GM23338 (cell line): ENCODE data around the gene CNRIP1. TPM values are rescaled to one million over a fixed set of nuclear protein-coding genes. Genes with fewer than 3 reads are reported as not detected.

Experiments
- ATAC-seq: fragments of 200-7000 bp; cut with Tn5 transposase; 3 replicates; pipeline ENCODE4 v1.9.1; 2020
- DNase-seq: peaks from one replicate; pipeline ENCODE4 v3.0.0-alpha.2; 2015; ENCODE audit warnings: low spot score
- H2AFZ ChIP-seq: fragments of 200-600 bp; sonication (generic); 2 replicates; pipeline ENCODE4 v1.8.0; 2016; ENCODE audit warnings: antibody characterized with exemption, mild to moderate bottlenecking, moderate library complexity
- H3F3A ChIP-seq: fragments of 200-600 bp; sonication (generic); replicated peaks from 2 replicates; pipeline ENCODE4 v1.8.0; 2017; ENCODE audit warnings: antibody characterized with exemption, mixed run types, low read depth
- H3K27ac ChIP-seq: fragments of 200-600 bp; sonication (generic); 2 replicates; pipeline ENCODE4 v1.6.1; 2016; ENCODE audit warnings: low read depth
- H3K27me3 ChIP-seq: fragments of 200-600 bp; sonication (generic); 2 replicates; pipeline ENCODE4 v1.8.0; 2016; ENCODE audit warnings: mild to moderate bottlenecking, mixed run types, moderate library complexity; ENCODE audit not compliant: insufficient read depth
- H3K36me3 ChIP-seq: fragments of 200-600 bp; sonication (generic); 2 replicates; pipeline ENCODE4 v1.8.0; 2016; ENCODE audit warnings: mild to moderate bottlenecking; ENCODE audit not compliant: insufficient read depth
- H3K4me1 ChIP-seq: fragments of 200-600 bp; sonication (generic); 2 replicates; pipeline ENCODE4 v1.8.0; 2016; ENCODE audit warnings: mild to moderate bottlenecking, moderate library complexity; ENCODE audit not compliant: insufficient read depth
- H3K4me2 ChIP-seq: fragments of 200-600 bp; sonication (generic); 2 replicates; pipeline ENCODE4 v1.7.1; 2017; ENCODE audit warnings: mixed run types
- H3K4me3 ChIP-seq: fragments of 200-600 bp; sonication (generic); 2 replicates; pipeline ENCODE4 v1.6.1; 2016; ENCODE audit warnings: mixed run types
- H3K79me2 ChIP-seq: fragments of 200-600 bp; sonication (generic); replicated peaks from 2 replicates; pipeline ENCODE4 v1.8.0; 2017; ENCODE audit warnings: mild to moderate bottlenecking; ENCODE audit not compliant: insufficient read depth
- H3K9me2 ChIP-seq: fragments of 200-600 bp; sonication (generic); 2 replicates; pipeline ENCODE4 v1.8.0; 2017; ENCODE audit not compliant: insufficient read depth
- H4K20me1 ChIP-seq: fragments of 200-600 bp; sonication (generic); replicated peaks from 2 replicates; pipeline ENCODE4 v1.8.0; 2017; ENCODE audit warnings: mild to moderate bottlenecking; ENCODE audit not compliant: insufficient read depth
- H3K27ac Mint-ChIP-seq: 2 replicates; pipeline ENCODE4 v1.8.0; 2020; ENCODE audit warnings: inconsistent platforms, mild to moderate bottlenecking, moderate library complexity, mixed read lengths
- H3K27me3 Mint-ChIP-seq: 3 replicates; pipeline ENCODE4 v1.8.0; 2022; ENCODE audit warnings: low read depth, mild to moderate bottlenecking, moderate library complexity, mixed read lengths, inconsistent platforms; ENCODE audit not compliant: insufficient read depth, poor library complexity
- H3K36me3 Mint-ChIP-seq: 3 replicates; pipeline ENCODE4 v1.8.0; 2021; ENCODE audit warnings: low read depth, mild to moderate bottlenecking, inconsistent platforms, moderate library complexity, mixed read lengths
- H3K4me1 Mint-ChIP-seq: 3 replicates; pipeline ENCODE4 v1.8.0; 2020; ENCODE audit warnings: mild to moderate bottlenecking, inconsistent platforms, mixed read lengths
- H3K4me3 Mint-ChIP-seq: 3 replicates; pipeline ENCODE4 v1.8.0; 2021; ENCODE audit warnings: moderate library complexity, mild to moderate bottlenecking, inconsistent platforms, mixed read lengths
- H3K9me3 Mint-ChIP-seq: 3 replicates; pipeline ENCODE4 v1.8.0; 2020; ENCODE audit warnings: moderate library complexity, mild to moderate bottlenecking, inconsistent platforms, mixed read lengths
- CREB1 ChIP-seq: fragments of 250-450 bp; sonication (Bioruptor Pico); IDR thresholded peaks from 2 replicates; pipeline ENCODE4 v1.5.0; 2020; ENCODE audit warnings: low read depth, mild to moderate bottlenecking, moderate library complexity
- EZH2 ChIP-seq: fragments of 200-600 bp; sonication (generic); IDR thresholded peaks from one replicate; pipeline ENCODE4 v1.8.0; 2017; ENCODE audit warnings: antibody characterized with exemption, mild to moderate bottlenecking, low read depth; ENCODE audit not compliant: unreplicated experiment
- EZH2phosphoT487 ChIP-seq: fragments of 200-600 bp; sonication (generic); IDR thresholded peaks from one replicate; pipeline ENCODE4 v1.8.1; 2018; ENCODE audit warnings: antibody characterized with exemption; ENCODE audit not compliant: unreplicated experiment
- JUNB ChIP-seq: IDR thresholded peaks from one replicate; pipeline ENCODE4 v1.6.1; 2016; ENCODE audit warnings: antibody characterized with exemption; ENCODE audit not compliant: unreplicated experiment
- NANOG ChIP-seq: IDR thresholded peaks from 2 replicates; pipeline ENCODE4 v1.6.1; 2016; ENCODE audit warnings: antibody characterized with exemption, borderline replicate concordance
- POLR2AphosphoS5 ChIP-seq: IDR thresholded peaks from 2 replicates; pipeline ENCODE4 v1.6.1; 2016; ENCODE audit warnings: antibody characterized with exemption, low read depth
- REST ChIP-seq: IDR thresholded peaks from one replicate; pipeline ENCODE4 v1.6.1; 2018; ENCODE audit warnings: antibody characterized with exemption; ENCODE audit not compliant: unreplicated experiment
- STAT1 ChIP-seq: IDR thresholded peaks from one replicate; pipeline ENCODE4 v1.6.1; 2016; ENCODE audit warnings: antibody characterized with exemption; ENCODE audit not compliant: unreplicated experiment
- ZNF114 ChIP-seq: fragments of 250-450 bp; sonication (Bioruptor Pico); IDR thresholded peaks from 2 replicates; pipeline ENCODE4 v1.5.0; 2020; ENCODE audit warnings: mild to moderate bottlenecking, moderate library complexity
- ZNF331 ChIP-seq: fragments of 250-450 bp; sonication (Bioruptor Pico); IDR thresholded peaks from 2 replicates; pipeline ENCODE4 v1.5.0; 2020; ENCODE audit warnings: low read depth, mild to moderate bottlenecking, moderate library complexity
- ZNF462 ChIP-seq: fragments of 250-450 bp; sonication (Bioruptor Pico); IDR thresholded peaks from 2 replicates; pipeline ENCODE4 v1.5.0; 2020; ENCODE audit warnings: mild to moderate bottlenecking, moderate library complexity
- polyA plus RNA-seq: library from polyadenylated mRNA; unstranded; fragments of >200 nt; fragmentation: Nextera tagmentation; extraction: Ambion mirVana; gene quantifications from 2 replicates; pipeline ENCODE4 v1.2.1, GENCODE V29; 2016
- total RNA-seq: library from RNA; depleted of rRNA; stranded (reverse); fragments of >200 nt; shearing (Covaris generic); gene quantifications from 2 replicates; pipeline ENCODE4 v1.2.3, GENCODE V29; 2014
- TF ChIP-seq, protein P1 (sequence below): IDR thresholded peaks from 2 replicates; pipeline ENCODE4 v1.6.1; 2016; ENCODE audit warnings: antibody characterized with exemption
- TF ChIP-seq, protein P2 (sequence below), 2 experiments: fragments of 200-600 bp in 1 of 2; sonication (generic) in 1 of 2; conservative IDR thresholded peaks; 2 replicates each; pipeline versions ENCODE4 v1.5.1 to v1.6.1; 2016 to 2017; ENCODE audit warnings: antibody characterized with exemption in 2 of 2, low read depth in 2 of 2, mild to moderate bottlenecking in 2 of 2, moderate library complexity in 1 of 2

The CNRIP1 gene
- total and polyA plus RNA-seq, 2 experiments from 2014 or later, result 5.9 to 6.9 TPM

DNA sequence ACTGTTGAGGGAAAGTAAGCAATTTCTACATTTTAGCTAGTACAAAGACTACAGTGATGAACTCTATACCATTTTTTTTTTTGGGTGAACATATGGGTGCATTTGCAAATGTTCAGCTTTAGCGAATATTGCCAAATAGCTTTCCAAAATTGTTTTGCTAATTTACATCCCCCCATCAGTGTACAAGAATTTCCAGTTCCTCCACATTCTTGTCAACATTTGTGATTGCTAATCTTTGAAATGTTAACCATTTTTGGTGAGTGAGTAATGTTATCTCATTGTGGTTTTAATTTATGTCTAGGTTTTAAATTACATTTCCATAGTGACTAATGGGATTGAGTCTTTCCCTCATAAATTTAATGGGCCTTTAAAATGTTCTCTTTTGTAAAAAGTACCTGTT lies 16.4 kb upstream of the CNRIP1 start:
- no peaks in the 10 kb centered on the region for H3K36me3 Mint-ChIP-seq
- no peak for ATAC-seq
- peak overlapping the region; percentile 37; the same call in 1 of the 2 replicates for H3K4me2 ChIP-seq

More for the DNA sequence above, 16.4 kb upstream of the CNRIP1 start:
- no peaks in the 10 kb centered on the region for H3K9me3 Mint-ChIP-seq
- Histone ChIP-seq H3K4me3 (no peak overlapping the region), H3K36me3 (no peaks in the 10 kb centered on the region), H3K9me2 (0 out of 2 replicates have a peak, but pooled peaks cover 7% of the 10 kb centered on the region), H3K27ac (no peak overlapping the region), H4K20me1 (no peaks in the 10 kb centered on the region), H2AFZ (no peak overlapping the region), H3F3A (no peaks in the 10 kb centered on the region), H3K27me3 (no peaks in the 10 kb centered on the region), H3K4me1 (peaks cover 4% of the 10 kb centered on the region), H3K79me2 (no peaks in the 10 kb centered on the region)
- H3K27me3 Mint-ChIP-seq, result no peaks in the 10 kb centered on the region
- no peak overlapping the region for H3K27ac Mint-ChIP-seq
- TF ChIP-seq, protein P1, sequence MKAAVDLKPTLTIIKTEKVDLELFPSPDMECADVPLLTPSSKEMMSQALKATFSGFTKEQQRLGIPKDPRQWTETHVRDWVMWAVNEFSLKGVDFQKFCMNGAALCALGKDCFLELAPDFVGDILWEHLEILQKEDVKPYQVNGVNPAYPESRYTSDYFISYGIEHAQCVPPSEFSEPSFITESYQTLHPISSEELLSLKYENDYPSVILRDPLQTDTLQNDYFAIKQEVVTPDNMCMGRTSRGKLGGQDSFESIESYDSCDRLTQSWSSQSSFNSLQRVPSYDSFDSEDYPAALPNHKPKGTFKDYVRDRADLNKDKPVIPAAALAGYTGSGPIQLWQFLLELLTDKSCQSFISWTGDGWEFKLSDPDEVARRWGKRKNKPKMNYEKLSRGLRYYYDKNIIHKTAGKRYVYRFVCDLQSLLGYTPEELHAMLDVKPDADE, result no peak
- TF ChIP-seq ZNF331 (CRISPR knock-in tag) (no peak), REST (no peak), STAT1 (no peak), NANOG (no peak), EZH2phosphoT487 (no peak), CREB1 (CRISPR knock-in tag) (no peak), POLR2AphosphoS5 (no peak), JUNB (no peak), EZH2 (no peak), ZNF462 (CRISPR knock-in tag) (no peak), ZNF114 (CRISPR knock-in tag) (no peak)
- TF ChIP-seq, protein P2, sequence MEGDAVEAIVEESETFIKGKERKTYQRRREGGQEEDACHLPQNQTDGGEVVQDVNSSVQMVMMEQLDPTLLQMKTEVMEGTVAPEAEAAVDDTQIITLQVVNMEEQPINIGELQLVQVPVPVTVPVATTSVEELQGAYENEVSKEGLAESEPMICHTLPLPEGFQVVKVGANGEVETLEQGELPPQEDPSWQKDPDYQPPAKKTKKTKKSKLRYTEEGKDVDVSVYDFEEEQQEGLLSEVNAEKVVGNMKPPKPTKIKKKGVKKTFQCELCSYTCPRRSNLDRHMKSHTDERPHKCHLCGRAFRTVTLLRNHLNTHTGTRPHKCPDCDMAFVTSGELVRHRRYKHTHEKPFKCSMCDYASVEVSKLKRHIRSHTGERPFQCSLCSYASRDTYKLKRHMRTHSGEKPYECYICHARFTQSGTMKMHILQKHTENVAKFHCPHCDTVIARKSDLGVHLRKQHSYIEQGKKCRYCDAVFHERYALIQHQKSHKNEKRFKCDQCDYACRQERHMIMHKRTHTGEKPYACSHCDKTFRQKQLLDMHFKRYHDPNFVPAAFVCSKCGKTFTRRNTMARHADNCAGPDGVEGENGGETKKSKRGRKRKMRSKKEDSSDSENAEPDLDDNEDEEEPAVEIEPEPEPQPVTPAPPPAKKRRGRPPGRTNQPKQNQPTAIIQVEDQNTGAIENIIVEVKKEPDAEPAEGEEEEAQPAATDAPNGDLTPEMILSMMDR (conservative IDR thresholded peaks at IDR 0.05; ENCODE audit: low read depth in 2 of 2), result no peak
- H3K4me3 Mint-ChIP-seq, result no peak overlapping the region
- H3K4me1 Mint-ChIP-seq, result peaks cover 17% of the 10 kb centered on the region; the same call in 2 of the 3 replicates
- no peak for DNase-seq
